Thyroid gland (tissue), 4 donors: ENCODE measurements around the gene WASF3. TPM values are rescaled to one million over a fixed set of nuclear protein-coding genes. Genes with fewer than 3 reads are reported as not detected.

Experiments
- DNase-seq, 2 donors: peaks; one replicate each; pipeline ENCODE4 v3.0.0-alpha.2; 2019
- H3K27ac ChIP-seq, 3 donors: fragments of 200-600 bp; sonication (generic); 1 replicate in 2 of 3; 2 replicates in 1 of 3; pipeline ENCODE4 v1.5.1; 2016 to 2019; ENCODE audit warnings: mild to moderate bottlenecking in 1 of 3, moderate library complexity in 1 of 3
- H3K27me3 ChIP-seq: fragments of 200-600 bp; sonication (generic); one replicate; pipeline ENCODE4 v1.5.1; 2019
- H3K36me3 ChIP-seq, 2 donors: fragments of 200-600 bp; sonication (generic); one replicate each; pipeline ENCODE4 v1.5.1; 2016 to 2019
- H3K4me1 ChIP-seq, 2 donors: fragments of 200-600 bp; sonication (generic); one replicate each; pipeline ENCODE4 v1.5.1; 2017 to 2019
- H3K4me3 ChIP-seq, 3 donors: fragments of 200-600 bp; sonication (generic); replicated peaks in 1 of 3; 1 replicate in 2 of 3; 2 replicates in 1 of 3; pipeline ENCODE4 v1.5.1; 2016; ENCODE audit warnings: mild to moderate bottlenecking in 1 of 3
- H3K9me3 ChIP-seq: fragments of 200-600 bp; sonication (generic); one replicate; pipeline ENCODE4 v1.5.1; 2017
- CTCF ChIP-seq, 6 experiments: fragments of 200-600 bp in 3 of 6; fragments of 450-650 bp in 3 of 6; sonication (generic) in 3 of 6; IDR thresholded peaks; one replicate each; pipeline ENCODE4 v1.5.1; 2016 to 2019; ENCODE audit warnings: antibody characterized with exemption in 6 of 6, mild to moderate bottlenecking in 2 of 6, inconsistent platforms in 1 of 6, moderate library complexity in 1 of 6
- POLR2A ChIP-seq, 2 donors: fragments of 450-650 bp; IDR thresholded peaks; one replicate each; pipeline ENCODE4 v1.6.1; 2017; ENCODE audit warnings: antibody characterized with exemption in 2 of 2, mild to moderate bottlenecking in 2 of 2, moderate library complexity in 1 of 2
- WGBS, 2 donors: methylation state at CpG; one replicate each; pipeline ENCODE4 v1.1.5; 2017; 5-methylcytosine and 5-hydroxymethylcytosine counted together
- intact Hi-C: fragments of 100-400 bp; cut with DNase I; formaldehyde crosslinking; loops from one replicate; pipeline ENCODE4 v1.15.1; 2023
- total RNA-seq, 4 donors: library from RNA; depleted of rRNA; stranded (reverse); fragments of >200 nt; gene quantifications; one replicate each; pipeline ENCODE4 v1.2.3, GENCODE V29; 2016

Gene WASF3
- total RNA-seq, 4 donors from 2014 or later: 41.0 to 56.1 (median 48.6) TPM

- H3K36me3 ChIP-seq: peaks cover 23 to 35% of the 10 kb centered on the region in 2 donors
- 91 to 96% methylated on average over 11 to 14 of the region's 15 CpGs for WGBS, 2 donors
- no peak for DNase-seq
These were observed 123.6 kb downstream of the WASF3 start for GRCh38 chr13:26681036-26681435.

GRCh38 chr13:26682606-26683005, 125.1 kb downstream of the WASF3 start:
- TF ChIP-seq POLR2A (IDR thresholded peaks at IDR 0.05) (no peak), CTCF (IDR thresholded peaks at IDR 0.05) (no peak)
- peaks cover 0 to 9% of the 10 kb centered on the region in 2 donors for H3K4me1 ChIP-seq
- H3K27ac ChIP-seq: no peak overlapping the region
- no peaks in the 10 kb centered on the region for H3K27me3 ChIP-seq
- intact Hi-C loops: no loop called here
- no peaks in the 10 kb centered on the region for H3K9me3 ChIP-seq
- no peak for DNase-seq
- no peak overlapping the region for H3K4me3 ChIP-seq
- 93 to 98% methylated on average over 19 of the region's 19 CpGs for WGBS, 2 donors
- peaks cover 24 to 42% of the 10 kb centered on the region in 2 donors for H3K36me3 ChIP-seq

More at GRCh38 chr13:26681036-26681435, 123.6 kb downstream of the WASF3 start:
- Histone ChIP-seq H3K27me3 (no peaks in the 10 kb centered on the region), H3K4me3 (no peak overlapping the region), H3K4me1 (peaks cover 0 to 9% of the 10 kb centered on the region in 2 donors), H3K27ac (no peak overlapping the region), H3K9me3 (no peaks in the 10 kb centered on the region)
- intact Hi-C loops: no loop called here
- TF ChIP-seq CTCF (IDR thresholded peaks at IDR 0.05) (no peak), POLR2A (IDR thresholded peaks at IDR 0.05) (no peak)

GRCh38 chr13:26685606-26686005, 128.1 kb downstream of the WASF3 start:
- TF ChIP-seq POLR2A (IDR thresholded peaks at IDR 0.05) (no peak), CTCF (IDR thresholded peaks at IDR 0.05) (no peak)
- Histone ChIP-seq H3K27ac (no peak overlapping the region), H3K9me3 (no peaks in the 10 kb centered on the region), H3K4me1 (no peaks in the 10 kb centered on the region), H3K36me3 (peaks cover 28 to 46% of the 10 kb centered on the region in 2 donors), H3K4me3 (no peak overlapping the region), H3K27me3 (no peaks in the 10 kb centered on the region)
- 95% methylated on average over 22 of the region's 22 CpGs for WGBS, 2 donors
- intact Hi-C loops: no loop called here
- no peak for DNase-seq

GRCh38 chr13:26686285-26686684, 128.8 kb downstream of the WASF3 start:
- WGBS, 2 donors: 92 to 93% methylated on average over 2 of the region's 2 CpGs
- intact Hi-C loops: no loop called here
- TF ChIP-seq CTCF (IDR thresholded peaks at IDR 0.05) (no peak), POLR2A (IDR thresholded peaks at IDR 0.05) (no peak)
- DNase-seq: no peak
- no peaks in the 10 kb centered on the region for H3K9me3 ChIP-seq
- no peaks in the 10 kb centered on the region for H3K4me1 ChIP-seq
- no peak overlapping the region for H3K4me3 ChIP-seq
- H3K27me3 ChIP-seq: no peaks in the 10 kb centered on the region
- H3K36me3 ChIP-seq: peaks cover 28 to 43% of the 10 kb centered on the region in 2 donors
- no peak overlapping the region for H3K27ac ChIP-seq

GRCh38 chr13:26688286-26688685, 130.8 kb downstream of the WASF3 start:
- Histone ChIP-seq H3K27ac (no peak overlapping the region), H3K27me3 (no peaks in the 10 kb centered on the region), H3K4me1 (no peaks in the 10 kb centered on the region), H3K4me3 (no peak overlapping the region), H3K36me3 (peaks cover 13 to 25% of the 10 kb centered on the region in 2 donors), H3K9me3 (no peaks in the 10 kb centered on the region)
- intact Hi-C loops: no loop called here
- TF ChIP-seq POLR2A (IDR thresholded peaks at IDR 0.05) (no peak), CTCF (IDR thresholded peaks at IDR 0.05) (no peak)
- WGBS, 2 donors: 90 to 92% methylated on average over 8 of the region's 8 CpGs
- no peak for DNase-seq
